ENCODE data around the gene GXYLT1. TPM values are rescaled to one million over a fixed set of nuclear protein-coding genes. Genes with fewer than 3 reads are reported as not detected.
A peak's percentile ranks its signal among the peaks of the same experiment; 100 is the strongest.
"Not testable (repeated sequence)": the region's sequence is repeated elsewhere in the genome, so short reads cannot be mapped to it uniquely, and the experiment has no call there.

Gene GXYLT1
- total RNA-seq = 10 to 100 TPM in 1 of 2 donors, 1 to 10 TPM in 1; 7.0 to 17.9 TPM

DNA sequence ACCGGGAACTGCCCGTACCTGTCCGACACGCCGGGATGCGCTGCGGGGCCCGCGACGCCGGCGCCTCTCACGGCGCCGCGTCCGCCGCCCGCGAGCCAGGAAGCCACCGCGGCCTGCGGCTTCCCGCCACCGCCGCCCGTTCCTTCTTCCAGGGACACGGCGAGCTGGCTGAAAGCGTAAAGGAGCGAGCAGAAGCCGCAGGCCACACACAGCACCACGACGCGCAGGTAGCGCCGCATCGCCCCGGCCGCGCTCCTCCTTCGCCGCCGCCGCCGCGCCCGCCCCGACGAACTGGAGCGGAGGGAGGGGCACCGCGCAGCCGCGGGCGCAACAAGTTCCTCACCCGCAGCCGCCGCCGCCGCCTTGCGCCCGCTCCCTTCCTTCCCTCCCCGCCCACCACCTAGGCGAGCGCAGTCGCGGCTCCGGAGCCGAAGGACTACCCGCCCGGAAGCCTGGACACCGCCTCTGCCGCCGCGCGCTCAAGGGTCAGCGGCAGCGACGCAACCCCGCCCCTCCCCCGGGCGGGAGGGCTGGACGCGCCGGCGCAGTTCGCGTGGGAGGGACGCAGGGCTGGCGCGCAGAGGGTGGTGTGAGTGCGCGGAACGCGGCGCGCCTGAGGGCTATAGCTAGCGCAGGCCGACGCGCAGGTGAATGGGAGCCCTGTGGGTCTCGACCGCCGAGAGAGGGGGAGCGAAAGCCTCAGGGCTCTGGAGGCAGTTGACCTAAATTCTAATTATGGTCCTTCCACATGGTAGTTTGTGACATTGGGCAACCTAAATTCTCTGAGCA, at the start of gene GXYLT1:
Gene GXYLT1, minus strand, starts transcription at position 467 of the 789 bp plus-strand sequence. Its CDS starts 228 bp downstream, at position 239.
- peak within 1 kb of the TSS; percentile 86 for H3K4me3 ChIP-seq
- H3K36me3 ChIP-seq = no peaks in the 10 kb centered on the region
- H3K9me3 ChIP-seq = no peaks in the 10 kb centered on the region
- H3K4me1 ChIP-seq (ENCODE audit: control insufficient read depth in 1 of 2, low read depth in 2 of 2) = peaks cover 6 to 26% of the 10 kb centered on the region in 2 donors
- ATAC-seq (ENCODE audit: insufficient number of reproducible peaks, low FRiP score, low read depth) (peak; percentile 90), DNase-seq (ENCODE audit: low spot score) (peak; percentile 68)
- peak within 1 kb of the TSS; percentile 75 to 79 for H3K27ac ChIP-seq
- TF ChIP-seq, protein P1, sequence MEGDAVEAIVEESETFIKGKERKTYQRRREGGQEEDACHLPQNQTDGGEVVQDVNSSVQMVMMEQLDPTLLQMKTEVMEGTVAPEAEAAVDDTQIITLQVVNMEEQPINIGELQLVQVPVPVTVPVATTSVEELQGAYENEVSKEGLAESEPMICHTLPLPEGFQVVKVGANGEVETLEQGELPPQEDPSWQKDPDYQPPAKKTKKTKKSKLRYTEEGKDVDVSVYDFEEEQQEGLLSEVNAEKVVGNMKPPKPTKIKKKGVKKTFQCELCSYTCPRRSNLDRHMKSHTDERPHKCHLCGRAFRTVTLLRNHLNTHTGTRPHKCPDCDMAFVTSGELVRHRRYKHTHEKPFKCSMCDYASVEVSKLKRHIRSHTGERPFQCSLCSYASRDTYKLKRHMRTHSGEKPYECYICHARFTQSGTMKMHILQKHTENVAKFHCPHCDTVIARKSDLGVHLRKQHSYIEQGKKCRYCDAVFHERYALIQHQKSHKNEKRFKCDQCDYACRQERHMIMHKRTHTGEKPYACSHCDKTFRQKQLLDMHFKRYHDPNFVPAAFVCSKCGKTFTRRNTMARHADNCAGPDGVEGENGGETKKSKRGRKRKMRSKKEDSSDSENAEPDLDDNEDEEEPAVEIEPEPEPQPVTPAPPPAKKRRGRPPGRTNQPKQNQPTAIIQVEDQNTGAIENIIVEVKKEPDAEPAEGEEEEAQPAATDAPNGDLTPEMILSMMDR (IDR thresholded peaks at IDR 0.05) = no peak
- no peaks in the 10 kb centered on the region for H3K27me3 ChIP-seq (replicated peaks; ENCODE audit: insufficient read depth)

- TF ChIP-seq, protein P1 (IDR thresholded peaks at IDR 0.05) = no peak
- no peak for ATAC-seq (ENCODE audit: insufficient number of reproducible peaks, low FRiP score, low read depth)
Observed at GRCh38 chr12:42192686-42193085, 48.0 kb upstream of the GXYLT1 start.

DNA sequence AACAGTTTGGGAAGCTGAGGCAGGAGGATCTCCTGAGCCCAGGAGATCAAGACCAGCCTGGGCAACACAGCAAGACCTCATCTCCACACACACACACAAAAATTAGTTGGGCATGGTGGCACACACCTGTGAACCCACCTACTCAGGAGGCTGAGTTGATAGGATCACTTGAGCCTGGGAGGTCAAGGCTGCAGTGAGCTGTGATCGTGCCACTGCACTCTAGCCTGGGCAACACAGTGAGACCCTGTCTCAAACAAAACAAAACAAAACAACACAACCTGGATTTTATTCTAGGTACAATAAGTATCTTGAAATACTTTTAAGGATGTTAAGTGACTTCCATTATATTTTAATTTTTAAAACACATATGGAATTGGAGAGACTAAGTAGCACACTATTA, 47.6 kb upstream of the GXYLT1 start:
- no peak overlapping the region for H3K27ac ChIP-seq
- H3K36me3 ChIP-seq = no peaks in the 10 kb centered on the region
- TF ChIP-seq, protein P1 (IDR thresholded peaks at IDR 0.05) = no peak
- no peaks in the 10 kb centered on the region for H3K4me1 ChIP-seq (ENCODE audit: control insufficient read depth in 1 of 2, low read depth in 2 of 2)
- DNase-seq (ENCODE audit: low spot score) (no peak), ATAC-seq (ENCODE audit: insufficient number of reproducible peaks, low FRiP score, low read depth) (no peak)
- no peaks in the 10 kb centered on the region for H3K27me3 ChIP-seq (replicated peaks; ENCODE audit: insufficient read depth)
- no peaks in the 10 kb centered on the region for H3K9me3 ChIP-seq
- H3K4me3 ChIP-seq = no peak overlapping the region

More at GRCh38 chr12:42192686-42193085, 48.0 kb upstream of the GXYLT1 start:
- no peak for DNase-seq (ENCODE audit: low spot score)
- no peaks in the 10 kb centered on the region for H3K9me3 ChIP-seq
- H3K4me3 ChIP-seq = no peak overlapping the region
- no peaks in the 10 kb centered on the region for H3K27me3 ChIP-seq (replicated peaks; ENCODE audit: insufficient read depth)
- H3K27ac ChIP-seq = no peak overlapping the region
- H3K4me1 ChIP-seq (ENCODE audit: control insufficient read depth in 1 of 2, low read depth in 2 of 2) = no peaks in the 10 kb centered on the region
- H3K36me3 ChIP-seq = no peaks in the 10 kb centered on the region

GRCh38 chr12:42190376-42190775, 45.7 kb upstream of the GXYLT1 start:
- Histone ChIP-seq H3K27me3 (replicated peaks; ENCODE audit: insufficient read depth) (no peaks in the 10 kb centered on the region), H3K27ac (no peak overlapping the region), H3K9me3 (no peaks in the 10 kb centered on the region), H3K4me3 (no peak overlapping the region), H3K36me3 (no peaks in the 10 kb centered on the region), H3K4me1 (ENCODE audit: control insufficient read depth in 1 of 2, low read depth in 2 of 2) (no peaks in the 10 kb centered on the region)
- TF ChIP-seq, protein P1 (IDR thresholded peaks at IDR 0.05) = no peak
- ATAC-seq (ENCODE audit: insufficient number of reproducible peaks, low FRiP score, low read depth) (no peak), DNase-seq (ENCODE audit: low spot score) (no peak)

DNA sequence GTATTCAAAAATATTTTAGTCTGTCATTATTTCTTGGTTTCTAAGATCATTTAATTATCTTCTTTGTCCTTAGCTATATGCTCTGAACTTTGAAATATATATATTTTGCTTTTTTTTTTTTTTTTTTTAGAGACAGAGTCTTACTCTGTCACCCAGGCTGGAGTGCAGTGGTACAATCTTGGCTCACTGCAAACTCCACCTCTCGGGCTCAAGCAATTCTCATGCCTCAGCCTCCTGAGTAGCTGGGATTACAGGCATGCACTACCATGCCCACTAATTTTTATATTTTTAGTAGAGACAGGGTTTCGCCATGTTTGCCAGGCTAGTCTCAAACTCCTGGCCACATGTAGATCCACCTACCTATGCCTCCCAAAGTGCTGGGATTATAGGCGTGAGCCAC, 43.6 kb upstream of the GXYLT1 start:
- H3K27me3 ChIP-seq (replicated peaks; ENCODE audit: insufficient read depth); H3K4me3 ChIP-seq; H3K27ac ChIP-seq; DNase-seq (ENCODE audit: low spot score); H3K36me3 ChIP-seq; H3K4me1 ChIP-seq (ENCODE audit: control insufficient read depth in 1 of 2, low read depth in 2 of 2); H3K9me3 ChIP-seq; ATAC-seq (ENCODE audit: insufficient number of reproducible peaks, low FRiP score, low read depth): not testable (repeated sequence)

Data from thoracic aorta (tissue), 2 donors.